ENCODE measurements around the gene TPPP2.

GRCh38 chr14:21032326-21033132, 2.5 kb downstream of the TPPP2 start:
- TF ChIP-seq, protein P1, sequence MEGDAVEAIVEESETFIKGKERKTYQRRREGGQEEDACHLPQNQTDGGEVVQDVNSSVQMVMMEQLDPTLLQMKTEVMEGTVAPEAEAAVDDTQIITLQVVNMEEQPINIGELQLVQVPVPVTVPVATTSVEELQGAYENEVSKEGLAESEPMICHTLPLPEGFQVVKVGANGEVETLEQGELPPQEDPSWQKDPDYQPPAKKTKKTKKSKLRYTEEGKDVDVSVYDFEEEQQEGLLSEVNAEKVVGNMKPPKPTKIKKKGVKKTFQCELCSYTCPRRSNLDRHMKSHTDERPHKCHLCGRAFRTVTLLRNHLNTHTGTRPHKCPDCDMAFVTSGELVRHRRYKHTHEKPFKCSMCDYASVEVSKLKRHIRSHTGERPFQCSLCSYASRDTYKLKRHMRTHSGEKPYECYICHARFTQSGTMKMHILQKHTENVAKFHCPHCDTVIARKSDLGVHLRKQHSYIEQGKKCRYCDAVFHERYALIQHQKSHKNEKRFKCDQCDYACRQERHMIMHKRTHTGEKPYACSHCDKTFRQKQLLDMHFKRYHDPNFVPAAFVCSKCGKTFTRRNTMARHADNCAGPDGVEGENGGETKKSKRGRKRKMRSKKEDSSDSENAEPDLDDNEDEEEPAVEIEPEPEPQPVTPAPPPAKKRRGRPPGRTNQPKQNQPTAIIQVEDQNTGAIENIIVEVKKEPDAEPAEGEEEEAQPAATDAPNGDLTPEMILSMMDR (IDR thresholded peaks at IDR 0.05): no peak
- no peak for TF ChIP-seq POLR2A (IDR thresholded peaks at IDR 0.05)
